NCI-H2081 (cell line): ENCODE measurements around the gene GET3.
"Not testable (repeated sequence)": the region's sequence is repeated elsewhere in the genome, so short reads cannot be mapped to it uniquely, and the experiment has no call there.

Experiments
- DNase-seq, 2 experiments: peaks; one replicate each; lab custom pipeline; 2025; lab: John Stamatoyannopoulos, UW

Gene GET3

GRCh38 chr19:12792051-12792852, 55.0 kb downstream of the GET3 start:
- peak; percentile 40 to 72 for DNase-seq

DNA sequence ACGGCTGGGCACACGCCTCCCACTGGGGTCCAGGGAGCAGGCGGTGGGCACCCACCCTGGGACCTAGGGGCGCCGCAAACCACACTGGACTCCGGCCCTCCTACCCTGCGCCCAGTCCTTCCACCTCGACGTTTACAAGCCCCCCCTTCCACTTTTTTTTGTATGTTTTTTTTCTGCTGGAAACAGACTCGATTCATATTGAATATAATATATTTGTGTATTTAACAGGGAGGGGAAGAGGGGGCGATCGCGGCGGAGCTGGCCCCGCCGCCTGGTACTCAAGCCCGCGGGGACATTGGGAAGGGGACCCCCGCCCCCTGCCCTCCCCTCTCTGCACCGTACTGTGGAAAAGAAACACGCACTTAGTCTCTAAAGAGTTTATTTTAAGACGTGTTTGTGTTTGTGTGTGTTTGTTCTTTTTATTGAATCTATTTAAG, 55.6 kb downstream of the GET3 start:
- DNase-seq = no peak

- DNase-seq = peak; percentile 89
Observed at GRCh38 chr19:12793290-12794195, 56.2 kb downstream of the GET3 start.

DNA sequence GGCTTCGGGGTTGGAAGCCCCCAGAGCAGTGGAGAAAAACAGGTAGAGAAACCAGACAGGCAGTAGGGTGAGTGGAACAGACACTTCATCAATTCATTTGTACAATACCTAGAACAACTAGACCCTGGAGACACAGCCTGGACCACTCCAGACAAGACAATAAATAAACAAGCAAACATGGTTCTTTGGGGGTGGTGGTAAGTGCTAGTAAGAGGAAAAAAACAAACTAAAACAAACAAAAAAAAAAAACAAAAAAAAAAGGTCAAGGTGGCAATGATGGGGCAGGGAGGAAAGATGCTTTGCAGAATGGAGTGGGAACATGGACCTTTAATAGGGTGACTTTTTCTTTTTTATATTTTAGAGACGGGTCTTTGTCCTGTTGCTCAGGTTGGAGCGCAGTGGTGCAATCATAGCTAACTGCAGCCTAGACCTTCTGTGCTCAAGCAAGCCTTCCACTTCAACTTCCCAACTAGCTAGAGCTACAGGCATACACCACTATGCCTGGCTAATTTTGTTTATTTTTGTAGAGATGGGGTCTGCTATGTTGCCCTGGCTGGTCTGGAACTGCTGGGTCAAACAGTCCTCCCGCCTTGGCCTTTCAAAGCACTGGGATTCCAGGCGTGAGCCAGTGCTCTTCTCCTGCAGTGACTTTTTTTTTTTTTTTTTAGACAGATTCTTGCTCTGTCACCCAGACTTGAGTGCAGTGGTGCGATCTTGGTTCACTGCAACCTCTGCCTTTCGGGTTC, 57.1 kb downstream of the GET3 start:
- DNase-seq = no peak

DNA sequence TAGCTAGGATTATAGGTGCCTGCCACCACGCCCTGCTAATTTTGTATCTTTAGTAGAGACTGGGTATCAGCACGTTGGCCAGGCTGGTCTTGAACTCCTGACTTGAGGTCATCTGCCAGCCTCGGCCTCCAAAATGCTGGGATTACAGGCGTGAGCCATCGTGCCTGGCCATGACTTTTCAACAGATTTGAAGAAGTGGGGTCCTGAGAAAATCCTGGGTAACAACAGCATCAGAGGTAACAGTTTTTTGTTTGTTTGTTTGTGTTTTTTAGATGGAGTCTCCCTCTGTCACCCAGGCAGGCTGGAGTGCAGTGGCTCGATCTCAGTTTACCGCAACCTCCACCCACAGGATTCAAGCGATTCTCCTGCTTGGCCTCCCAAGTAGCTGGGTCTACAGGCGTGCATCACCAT, 57.7 kb downstream of the GET3 start:
- no peak for DNase-seq

- DNase-seq = peak; percentile 70 to 78
Observed at GRCh38 chr19:12796146-12797071, 59.1 kb downstream of the GET3 start.

DNA sequence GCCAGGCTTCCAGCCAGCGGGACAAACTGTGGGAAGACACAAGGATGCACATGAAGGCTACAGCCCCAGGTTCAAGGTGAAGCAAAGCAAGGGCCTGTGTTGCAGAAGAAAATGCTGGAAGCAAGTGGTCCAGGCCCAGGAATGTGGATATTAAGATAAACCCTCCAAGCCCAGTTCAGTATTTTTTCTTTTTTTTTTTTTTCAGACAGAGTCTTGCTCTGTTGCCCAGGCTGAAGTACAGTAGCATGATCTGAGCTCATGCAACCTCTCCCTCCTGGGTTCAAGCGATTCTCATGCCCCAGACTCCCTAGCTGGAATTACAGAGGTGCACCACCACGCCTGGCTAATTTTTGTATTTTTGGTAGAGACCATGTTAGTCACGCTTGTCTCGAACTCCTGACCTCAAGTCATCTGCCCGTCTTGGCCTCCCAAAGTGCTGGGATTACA, 59.9 kb downstream of the GET3 start:
- DNase-seq = no peak

GRCh38 chr19:12797607-12798006, 60.3 kb downstream of the GET3 start:
- not testable (repeated sequence) for DNase-seq
